ENCODE measurements around the gene ZNF226. TPM values are rescaled to one million over a fixed set of nuclear protein-coding genes. Genes with fewer than 3 reads are reported as not detected.

ZNF226 gene
- polyA plus RNA-seq, 1 of the 3 experiments (the other 2 are of a cell fraction): 28.8 TPM

GRCh38 chr19:44176590-44176989 lies 11.7 kb downstream of the ZNF226 start:
- no peak for DNase-seq
- Histone ChIP-seq H3K9me3 (peaks cover 19% of the 10 kb centered on the region; the same call in 1 of the 2 replicates), H3K27me3 (ENCODE audit: insufficient read depth) (no peaks in the 10 kb centered on the region), H3K27ac (ENCODE audit: low read depth in 2 of 2, low read length in 1 of 2) (no peak overlapping the region), H2AFZ (ENCODE audit: low read depth) (no peak overlapping the region), H3K79me2 (ENCODE audit: insufficient read depth) (0 out of 2 replicates have a peak, but pooled peaks cover 2% of the 10 kb centered on the region), H4K20me1 (ENCODE audit: insufficient read depth) (no peaks in the 10 kb centered on the region), H3K36me3 (replicated peaks in 1 of 2; ENCODE audit: control insufficient read depth in 1 of 2, insufficient read depth in 2 of 2, low read length in 1 of 2) (peaks cover 53 to 58% of the 10 kb centered on the region in 2 experiments), H3K4me2 (no peak overlapping the region), H3K9ac (no peak overlapping the region), H3K9me2 (no peaks in the 10 kb centered on the region), H3K4me1 (ENCODE audit: control insufficient read depth in 1 of 2, insufficient read depth in 2 of 2, low read depth in 1 of 2, low read length in 1 of 2) (no peaks in the 10 kb centered on the region), H3K4me3 (ENCODE audit: low read depth in 2 of 2, low read length in 1 of 2) (peak overlapping the region in 1 of 2 experiments; percentile 3; a peak in 1 of 4 replicates), H3F3A (replicated peaks; ENCODE audit: insufficient read depth) (peaks cover 7% of the 10 kb centered on the region)
- ChIA-PET CTCF (no interaction called here), POLR2A (no interaction called here)
- no peak for TF ChIP-seq SIN3A (IDR thresholded peaks at IDR 0.05; ENCODE audit: borderline replicate concordance, low read depth, low read length)
- TF ChIP-seq, protein P1, sequence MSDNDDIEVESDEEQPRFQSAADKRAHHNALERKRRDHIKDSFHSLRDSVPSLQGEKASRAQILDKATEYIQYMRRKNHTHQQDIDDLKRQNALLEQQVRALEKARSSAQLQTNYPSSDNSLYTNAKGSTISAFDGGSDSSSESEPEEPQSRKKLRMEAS (IDR thresholded peaks at IDR 0.05; ENCODE audit: low read depth): no peak
- TF ChIP-seq, protein P2, sequence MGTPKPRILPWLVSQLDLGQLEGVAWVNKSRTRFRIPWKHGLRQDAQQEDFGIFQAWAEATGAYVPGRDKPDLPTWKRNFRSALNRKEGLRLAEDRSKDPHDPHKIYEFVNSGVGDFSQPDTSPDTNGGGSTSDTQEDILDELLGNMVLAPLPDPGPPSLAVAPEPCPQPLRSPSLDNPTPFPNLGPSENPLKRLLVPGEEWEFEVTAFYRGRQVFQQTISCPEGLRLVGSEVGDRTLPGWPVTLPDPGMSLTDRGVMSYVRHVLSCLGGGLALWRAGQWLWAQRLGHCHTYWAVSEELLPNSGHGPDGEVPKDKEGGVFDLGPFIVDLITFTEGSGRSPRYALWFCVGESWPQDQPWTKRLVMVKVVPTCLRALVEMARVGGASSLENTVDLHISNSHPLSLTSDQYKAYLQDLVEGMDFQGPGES (IDR thresholded peaks at IDR 0.05; ENCODE audit: low read depth, low read length): no peak
- no peak for TF ChIP-seq EP300 (IDR thresholded peaks at IDR 0.05; ENCODE audit: borderline replicate concordance in 1 of 2, low read depth in 1 of 2, low read length in 1 of 2)
- TF ChIP-seq NRF1 (IDR thresholded peaks at IDR 0.05; ENCODE audit: low read depth, low read length): no peak
- TF ChIP-seq FOXM1 (IDR thresholded peaks at IDR 0.05; ENCODE audit: low read depth): no peak
- TF ChIP-seq USF2 (IDR thresholded peaks at IDR 0.05; ENCODE audit: borderline replicate concordance, low read depth, low read length): no peak
- no peak for TF ChIP-seq POLR2AphosphoS5 (IDR thresholded peaks at IDR 0.05; ENCODE audit: low read depth, low read length)
- TF ChIP-seq REST (IDR thresholded peaks at IDR 0.05; ENCODE audit: low read depth, low read length): no peak
- TF ChIP-seq GATA2 (CRISPR knock-in tag; IDR thresholded peaks at IDR 0.05): no peak
- TF ChIP-seq TCF12 (IDR thresholded peaks at IDR 0.05): no peak
- TF ChIP-seq TEAD4 (IDR thresholded peaks at IDR 0.05; ENCODE audit: borderline replicate concordance, insufficient read depth): no peak
- no peak for TF ChIP-seq JUND (IDR thresholded peaks at IDR 0.05)
- TF ChIP-seq, protein P3, sequence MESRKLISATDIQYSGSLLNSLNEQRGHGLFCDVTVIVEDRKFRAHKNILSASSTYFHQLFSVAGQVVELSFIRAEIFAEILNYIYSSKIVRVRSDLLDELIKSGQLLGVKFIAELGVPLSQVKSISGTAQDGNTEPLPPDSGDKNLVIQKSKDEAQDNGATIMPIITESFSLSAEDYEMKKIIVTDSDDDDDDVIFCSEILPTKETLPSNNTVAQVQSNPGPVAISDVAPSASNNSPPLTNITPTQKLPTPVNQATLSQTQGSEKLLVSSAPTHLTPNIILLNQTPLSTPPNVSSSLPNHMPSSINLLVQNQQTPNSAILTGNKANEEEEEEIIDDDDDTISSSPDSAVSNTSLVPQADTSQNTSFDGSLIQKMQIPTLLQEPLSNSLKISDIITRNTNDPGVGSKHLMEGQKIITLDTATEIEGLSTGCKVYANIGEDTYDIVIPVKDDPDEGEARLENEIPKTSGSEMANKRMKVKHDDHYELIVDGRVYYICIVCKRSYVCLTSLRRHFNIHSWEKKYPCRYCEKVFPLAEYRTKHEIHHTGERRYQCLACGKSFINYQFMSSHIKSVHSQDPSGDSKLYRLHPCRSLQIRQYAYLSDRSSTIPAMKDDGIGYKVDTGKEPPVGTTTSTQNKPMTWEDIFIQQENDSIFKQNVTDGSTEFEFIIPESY (IDR thresholded peaks at IDR 0.05; ENCODE audit: borderline replicate concordance, low read depth): no peak
- TF ChIP-seq FOXJ3 (CRISPR knock-in tag; IDR thresholded peaks at IDR 0.05): no peak
- TF ChIP-seq MXI1 (IDR thresholded peaks at IDR 0.05; ENCODE audit: low read depth, low read length): no peak
- no peak for TF ChIP-seq NFIC (IDR thresholded peaks at IDR 0.05; ENCODE audit: borderline replicate concordance)
- TF ChIP-seq RCOR1 (IDR thresholded peaks at IDR 0.05; ENCODE audit: low read length): no peak
- TF ChIP-seq RAD21 (IDR thresholded peaks at IDR 0.05; ENCODE audit: low read length): no peak
- WGBS (ENCODE audit: low lambda C conversion rate): 92% methylated on average over 3 of the region's 3 CpGs
